CD4-positive, alpha-beta T cell treated with Interleukin-15 for 1 hour (primary cell): ENCODE results near the gene SMIM33.
"Not testable (repeated sequence)": the region's sequence is repeated elsewhere in the genome, so short reads cannot be mapped to it uniquely, and the experiment has no call there.

Experiments used
- DNase-seq: peaks from one replicate; pipeline ENCODE4 v3.0.0-alpha.2; 2020

The SMIM33 gene

DNA sequence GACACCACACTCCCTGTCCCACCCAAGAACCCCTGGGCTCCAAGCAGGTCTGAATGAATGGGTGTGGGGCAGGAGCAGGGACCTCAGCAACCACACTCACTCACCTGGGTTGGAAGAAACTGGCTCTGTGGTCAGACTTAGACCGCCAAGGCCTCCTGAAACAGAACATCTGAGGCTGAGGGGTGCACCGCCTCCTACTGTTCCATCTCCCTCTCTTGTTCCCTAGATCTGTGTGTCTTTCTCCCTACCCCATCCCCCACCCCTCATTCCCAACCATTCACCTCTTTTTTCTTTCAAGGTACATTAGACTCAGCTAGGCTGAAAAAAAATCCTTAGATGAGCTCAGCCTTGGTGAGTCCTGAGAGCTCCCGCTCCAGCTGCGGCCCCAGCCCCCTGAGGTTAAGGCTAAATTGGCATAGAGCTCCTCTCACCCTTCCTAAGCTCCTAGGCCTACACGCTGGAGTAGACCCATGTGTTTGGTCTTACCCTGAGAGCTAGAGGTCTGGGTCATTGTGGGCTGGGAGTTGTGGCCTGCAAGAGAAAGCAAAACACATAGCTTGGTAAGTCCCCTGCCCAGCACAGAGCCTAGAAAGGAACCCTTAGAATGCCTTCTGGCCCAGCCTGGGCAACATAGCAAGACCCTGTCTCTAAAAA, 13.0 kb upstream of the SMIM33 start:
- no peak for DNase-seq

DNA sequence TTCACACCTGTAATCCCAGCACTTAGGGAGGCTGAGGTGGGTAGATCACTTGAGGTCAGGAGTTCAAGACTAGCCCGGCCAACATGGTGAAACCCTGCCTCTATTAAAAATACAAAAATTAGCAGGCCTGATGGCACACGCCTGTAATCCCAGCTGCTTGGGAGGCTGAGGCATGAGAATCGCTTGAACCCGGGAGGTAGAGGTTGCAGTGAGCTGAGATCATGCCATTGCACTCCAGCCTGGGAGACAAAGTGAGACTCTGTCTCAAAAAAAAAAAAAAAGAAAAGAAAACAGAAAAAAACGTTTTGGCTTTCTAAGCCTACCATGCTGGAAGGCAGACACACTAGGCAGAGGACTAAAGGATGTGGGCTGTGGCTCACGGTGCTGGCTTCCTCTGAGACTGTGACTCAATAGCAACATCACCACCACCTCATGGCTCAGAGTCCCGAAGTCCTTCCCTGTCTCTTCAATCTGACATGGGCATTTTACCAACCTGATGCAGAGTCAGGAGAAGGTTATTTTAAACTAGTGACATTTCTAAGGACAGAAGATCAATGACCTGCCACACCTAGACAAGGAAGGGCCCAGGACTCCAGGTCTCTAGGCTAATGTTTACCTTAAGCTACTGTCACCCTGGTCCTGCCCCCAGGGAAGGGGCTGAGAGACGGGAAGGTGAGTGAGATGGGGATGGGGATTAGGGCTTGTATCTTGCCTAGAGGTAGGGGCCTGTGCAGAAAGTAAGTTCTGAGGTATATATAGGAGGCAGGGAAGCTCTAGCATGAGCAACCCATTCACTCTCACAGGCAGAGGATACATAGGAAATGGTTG, 12.0 kb upstream of the SMIM33 start:
- DNase-seq = peak; percentile 84

DNA sequence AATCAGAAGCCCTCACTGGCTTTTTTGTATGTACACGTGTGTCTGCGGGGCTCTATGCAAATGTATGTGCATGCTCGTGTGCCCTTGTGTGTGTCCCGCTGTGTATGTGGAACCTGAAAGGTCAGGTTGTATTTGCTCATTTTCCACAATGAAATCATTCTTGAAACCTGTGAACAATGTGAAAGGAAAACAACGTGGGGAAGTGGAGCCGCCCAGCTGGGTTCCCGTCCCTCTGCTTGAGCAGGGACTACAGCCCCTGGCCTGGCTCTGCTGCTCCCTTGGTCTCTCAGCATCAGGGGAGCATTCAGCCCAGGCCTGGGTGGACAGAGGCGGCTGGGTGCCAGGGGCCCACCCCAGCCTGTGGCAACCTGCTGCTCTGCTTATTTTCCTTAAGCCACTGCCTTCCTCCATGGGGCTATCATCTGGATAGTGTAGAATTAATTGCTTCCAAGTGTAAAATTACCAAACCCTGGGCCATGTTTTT, 11.3 kb upstream of the SMIM33 start:
- DNase-seq = no peak

DNA sequence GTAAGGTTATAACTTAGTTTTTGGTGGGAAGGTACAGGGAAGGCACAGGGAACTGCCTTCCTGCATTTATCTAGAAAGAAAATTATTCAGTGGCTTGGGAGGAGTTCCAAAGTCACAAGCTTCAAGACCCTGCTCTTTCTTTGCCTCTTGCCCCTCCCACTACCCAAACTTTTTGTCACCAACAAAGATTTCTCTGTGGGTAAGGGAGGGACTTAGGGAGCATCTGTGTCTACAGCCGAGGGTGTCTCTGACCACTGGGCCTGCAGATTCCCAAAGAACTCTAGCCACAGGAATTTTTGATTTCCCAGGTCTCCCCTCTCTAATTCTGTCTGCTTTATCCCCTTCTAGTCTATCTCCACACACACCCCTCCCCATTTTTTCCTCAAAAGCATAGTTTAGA, 10.3 kb upstream of the SMIM33 start:
- DNase-seq = no peak

DNA sequence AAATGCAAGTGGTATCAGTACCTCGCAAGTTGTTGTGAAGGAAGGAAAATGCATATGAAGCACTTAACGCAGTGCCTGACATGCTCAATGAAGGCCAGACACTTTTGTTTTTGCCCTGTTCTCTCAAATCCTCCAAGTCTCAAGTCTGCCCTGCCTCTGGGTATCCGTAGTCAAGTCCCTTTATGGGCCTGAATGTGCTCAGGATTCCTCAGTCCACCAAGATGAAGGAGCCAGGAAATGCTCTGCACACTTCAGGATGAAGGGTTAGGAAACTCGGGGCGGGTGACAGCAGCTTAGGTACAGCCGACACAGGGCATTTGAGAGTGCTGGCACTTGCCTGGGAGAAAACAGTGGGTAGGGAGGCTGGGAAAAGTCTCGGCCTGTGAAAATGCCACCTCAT, 9.6 kb upstream of the SMIM33 start:
- no peak for DNase-seq

DNA sequence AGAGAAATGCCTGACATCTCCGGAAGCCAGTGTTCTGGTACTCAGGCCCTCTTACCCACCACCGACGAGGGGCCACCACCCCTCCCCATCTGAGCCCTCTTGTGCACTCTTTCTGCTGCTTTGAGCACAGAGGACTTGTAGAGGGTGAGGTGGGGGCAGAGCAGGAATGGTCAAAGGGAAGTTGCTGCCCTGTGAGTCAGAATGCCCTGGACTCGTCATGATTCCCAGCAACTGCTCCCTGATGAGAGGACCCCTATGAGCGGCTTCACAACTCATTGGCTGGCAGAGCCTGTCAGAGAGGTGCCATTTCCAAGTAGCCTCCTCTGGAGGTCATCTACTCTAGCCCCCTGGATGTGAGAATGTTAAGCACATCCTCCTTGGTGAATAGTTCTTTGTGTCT, 9.1 kb upstream of the SMIM33 start:
- no peak for DNase-seq

DNA sequence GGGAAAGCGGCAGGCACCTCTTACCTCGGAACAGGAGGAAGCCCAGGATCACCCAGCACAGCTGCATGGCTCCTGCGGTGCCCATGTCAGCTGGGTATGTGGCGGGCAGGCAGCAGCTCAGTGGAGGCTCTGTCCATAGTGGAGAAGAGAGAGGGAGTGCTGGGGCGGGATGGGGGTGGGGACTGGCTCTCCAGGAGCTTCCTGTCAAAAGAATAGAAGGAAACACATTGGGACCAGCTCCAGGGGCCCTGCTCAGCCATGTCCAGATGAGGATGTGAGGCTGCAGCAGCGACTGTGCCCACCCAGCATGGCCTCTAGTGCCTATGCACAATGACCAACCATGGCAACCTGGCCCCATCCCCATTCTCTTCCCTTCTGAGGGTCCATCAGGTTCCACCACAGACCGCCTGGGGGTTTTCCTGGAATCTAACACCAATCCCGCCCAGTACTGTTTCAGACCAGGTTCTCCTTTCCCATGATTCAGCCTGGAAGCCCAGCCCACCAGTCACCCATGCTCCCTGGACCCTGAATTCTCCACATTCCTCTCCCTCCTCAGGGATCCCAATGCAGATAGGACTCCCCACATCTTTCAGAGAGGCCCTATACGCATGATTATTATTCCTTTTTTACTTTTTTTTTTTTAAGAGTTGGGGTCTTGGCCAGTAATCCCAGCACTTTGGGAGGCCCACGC, 8.1 kb upstream of the SMIM33 start, which contains the start of gene ECSCR:
ECSCR (minus strand) TSS at position 158 of the 691 bp plus-strand sequence; CDS start at position 85, 73 bp downstream.
- DNase-seq = no peak

DNA sequence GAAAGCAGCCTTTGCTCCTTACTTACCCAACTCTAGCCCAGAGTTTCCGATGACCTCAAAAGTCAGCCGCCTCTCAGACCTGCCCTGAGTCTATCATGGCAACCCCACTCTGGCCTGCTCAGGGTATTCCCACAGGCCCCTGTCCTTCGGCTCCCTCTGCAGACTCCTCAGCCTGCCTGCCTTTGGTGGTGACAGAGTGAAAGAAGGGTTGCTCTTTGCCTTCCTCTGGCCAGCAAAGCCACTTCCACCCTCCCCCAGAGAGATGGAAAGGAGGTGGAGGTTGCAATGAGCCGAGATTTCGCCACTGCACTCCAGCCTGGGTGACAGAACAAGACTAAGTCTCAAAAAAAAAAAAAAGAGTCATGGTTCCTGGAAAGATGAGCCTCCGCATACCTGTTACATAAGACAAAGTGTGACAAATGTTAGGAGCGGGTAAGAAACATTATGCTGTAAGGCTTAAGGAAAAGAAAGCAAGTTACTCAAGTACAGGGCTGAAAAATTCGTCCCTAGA, 2.3 kb upstream of the SMIM33 start:
- no peak for DNase-seq

DNA sequence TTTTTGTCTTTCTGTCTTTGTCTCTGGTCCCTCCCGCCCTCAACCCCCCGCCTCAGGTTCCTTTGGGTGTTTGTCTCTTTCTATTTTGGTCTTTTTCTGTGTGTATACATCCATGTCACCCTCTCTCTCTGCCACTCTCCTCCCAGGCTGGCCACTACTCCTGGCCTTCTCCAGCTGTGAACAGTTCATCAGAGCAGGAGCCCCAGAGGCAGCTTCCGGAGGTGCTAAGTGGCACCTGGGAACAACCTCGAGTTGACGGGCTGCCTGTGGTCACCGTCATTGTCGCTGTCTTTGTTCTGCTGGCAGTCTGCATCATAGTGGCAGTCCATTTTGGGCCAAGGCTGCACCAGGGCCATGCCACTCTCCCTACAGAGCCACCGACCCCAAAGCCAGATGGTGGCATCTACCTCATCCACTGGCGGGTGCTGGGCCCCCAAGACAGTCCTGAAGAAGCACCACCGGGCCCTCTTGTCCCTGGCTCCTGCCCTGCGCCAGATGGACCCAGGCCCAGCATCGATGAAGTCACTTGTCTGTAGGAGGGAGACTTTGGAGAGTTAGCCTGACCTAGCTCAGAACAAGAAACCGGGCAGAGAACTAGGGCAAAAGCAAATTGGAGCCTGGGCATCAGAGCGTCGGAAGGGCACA, 1.7 kb downstream of the SMIM33 start:
- no peak for DNase-seq

DNA sequence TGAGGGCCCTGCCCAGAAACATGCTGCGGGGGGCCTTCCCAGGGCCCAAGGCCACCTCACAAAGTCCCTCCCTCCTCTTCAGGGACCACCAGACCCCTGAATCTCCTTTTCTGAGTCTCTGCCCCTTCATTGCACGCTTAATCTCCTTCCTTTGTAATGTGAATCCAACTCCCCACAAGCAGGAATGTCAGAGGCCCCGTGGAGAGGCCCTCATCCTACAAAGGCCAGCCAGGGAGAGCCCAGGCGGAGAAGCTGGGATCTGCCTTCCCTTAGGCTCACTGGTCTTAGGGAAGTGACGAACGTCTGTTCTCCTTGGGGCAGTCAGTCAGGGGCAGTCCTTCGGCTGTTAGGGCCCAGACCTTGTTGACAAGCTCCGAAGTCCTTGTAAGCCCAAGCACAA, 2.3 kb downstream of the SMIM33 start:
- no peak for DNase-seq

DNA sequence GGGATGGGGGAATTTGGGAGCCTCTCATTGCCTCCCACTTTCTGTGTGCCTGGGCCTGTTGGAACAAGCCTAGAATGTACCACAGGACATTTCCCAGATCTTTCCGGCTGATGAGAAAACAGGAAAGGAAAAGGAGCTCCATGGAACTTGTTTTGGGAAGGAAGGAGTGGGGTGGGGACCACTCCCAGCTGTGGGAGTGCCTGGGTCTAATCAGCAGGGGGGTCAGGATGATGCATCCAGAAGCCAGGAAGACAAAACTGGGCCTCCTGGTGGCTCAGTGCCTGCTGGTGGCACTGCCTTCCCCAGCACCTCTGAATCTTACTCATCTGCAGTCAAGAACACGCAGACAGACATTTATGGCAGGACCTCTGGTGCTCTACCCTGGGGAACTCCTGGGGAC, 2.8 kb downstream of the SMIM33 start:
- DNase-seq = no peak

DNA sequence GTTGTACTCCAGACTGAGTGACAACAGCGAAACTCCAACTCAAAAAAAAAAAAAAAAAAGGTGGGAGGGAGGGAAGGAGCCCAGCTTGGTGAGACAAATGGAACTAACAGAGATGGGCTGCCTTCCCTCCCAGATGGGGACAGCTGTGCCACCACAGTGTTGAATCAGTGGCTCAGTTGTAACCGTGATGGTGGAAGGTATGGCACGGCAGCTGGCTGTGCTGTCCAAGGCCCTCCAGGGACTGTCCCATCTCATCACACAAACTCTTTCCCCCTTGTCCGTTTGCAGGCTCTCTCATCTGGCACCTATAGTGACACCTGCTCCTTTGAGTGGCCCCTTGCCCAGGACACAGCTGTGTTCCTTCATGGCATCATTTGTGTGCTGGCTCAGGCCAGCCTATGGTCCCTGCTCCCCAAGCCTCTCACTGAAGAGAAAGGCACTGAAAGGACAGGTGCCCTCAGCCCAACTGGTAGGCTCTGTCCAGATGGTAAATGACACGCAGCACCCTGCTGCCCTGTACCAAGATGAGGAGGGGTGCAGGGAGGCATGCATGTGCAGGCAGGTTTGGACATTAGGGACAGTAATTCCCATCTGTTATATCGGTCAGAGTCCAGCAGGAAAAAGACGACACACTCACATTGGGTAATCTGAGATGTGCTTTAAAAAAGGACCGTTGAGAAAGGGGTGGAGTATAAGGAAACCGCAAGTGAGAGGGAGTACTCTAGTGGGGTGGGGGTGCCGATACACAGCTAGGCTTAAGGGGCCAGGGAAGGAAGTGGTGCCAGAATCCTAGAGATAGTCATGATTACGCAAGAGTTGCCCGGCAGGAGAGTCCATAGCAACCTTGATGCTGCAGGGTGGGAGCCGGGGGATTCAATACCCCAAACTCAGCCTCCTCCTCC, 4.3 kb downstream of the SMIM33 start:
- peak; percentile 37 for DNase-seq

DNA sequence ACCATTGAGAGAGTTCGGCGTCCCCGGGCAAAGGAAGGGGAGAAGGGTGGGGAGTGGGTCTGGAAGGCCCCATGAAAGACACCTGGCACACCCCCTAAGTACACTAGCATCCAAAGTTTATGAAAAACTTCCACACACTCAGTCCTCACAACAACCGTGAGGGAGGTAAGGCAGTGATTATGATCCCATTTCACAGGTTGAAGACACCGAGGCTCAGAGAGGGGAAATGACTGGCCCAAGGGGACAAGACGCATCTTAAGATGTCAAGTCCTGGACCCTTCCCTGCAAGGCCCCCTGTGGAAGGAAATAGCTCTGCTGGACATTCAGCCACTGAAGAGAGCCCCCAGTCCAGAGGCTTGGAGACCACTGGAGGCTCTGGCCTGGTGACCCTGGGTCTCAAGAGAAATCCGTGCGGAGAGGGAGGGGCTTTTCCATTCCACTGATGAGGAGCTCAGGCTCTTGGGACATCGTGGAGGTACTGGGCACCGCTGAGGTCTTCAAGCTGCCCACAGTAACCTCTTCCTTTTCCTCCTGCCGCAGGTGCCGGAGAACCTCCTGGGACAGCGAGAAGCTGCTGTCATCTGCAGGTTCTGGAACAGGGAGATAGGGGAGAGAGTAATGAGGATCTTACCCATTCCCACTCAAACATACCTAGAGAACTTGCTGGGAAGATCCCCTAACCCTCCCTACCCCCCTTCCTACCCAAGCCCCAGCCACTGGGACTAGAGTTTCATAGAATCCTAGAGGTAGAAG, 5.2 kb downstream of the SMIM33 start:
- no peak for DNase-seq

DNA sequence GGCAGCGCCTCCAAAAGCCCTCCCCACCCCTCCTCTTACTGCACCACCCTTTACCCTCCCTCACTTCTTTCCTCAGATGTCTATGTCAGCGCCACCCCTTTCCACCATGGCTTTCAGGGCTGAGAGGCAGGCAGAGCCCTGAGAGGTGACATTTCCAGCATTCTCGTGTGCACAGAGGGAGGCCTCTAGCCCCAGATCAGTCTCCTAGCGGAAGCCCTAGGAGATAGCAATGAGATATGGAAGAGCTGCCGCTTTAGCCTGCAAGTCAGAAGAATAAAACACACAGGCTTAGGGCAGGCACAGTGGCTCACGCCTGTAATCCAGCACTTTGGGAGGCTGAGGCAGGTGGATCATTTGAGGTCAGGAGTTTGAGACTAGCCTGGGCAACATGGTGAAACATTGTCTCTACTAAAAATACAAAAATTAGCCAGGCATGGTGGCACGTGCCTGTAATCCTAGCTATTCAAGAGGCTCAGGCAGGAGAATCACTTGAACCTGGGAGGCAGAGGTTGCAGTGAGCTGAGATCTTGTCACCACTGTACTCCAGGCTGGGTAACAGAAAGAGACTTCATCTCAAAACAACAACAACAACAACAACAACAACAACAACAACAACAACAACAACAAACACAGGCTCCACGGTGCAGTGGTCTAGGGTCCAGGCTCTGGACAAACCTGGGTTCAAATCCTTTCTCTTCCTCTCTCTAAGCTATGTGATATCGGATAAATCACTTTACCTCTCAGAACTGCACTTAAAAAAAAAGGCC, 8.0 kb downstream of the SMIM33 start:
- not testable (repeated sequence) for DNase-seq

DNA sequence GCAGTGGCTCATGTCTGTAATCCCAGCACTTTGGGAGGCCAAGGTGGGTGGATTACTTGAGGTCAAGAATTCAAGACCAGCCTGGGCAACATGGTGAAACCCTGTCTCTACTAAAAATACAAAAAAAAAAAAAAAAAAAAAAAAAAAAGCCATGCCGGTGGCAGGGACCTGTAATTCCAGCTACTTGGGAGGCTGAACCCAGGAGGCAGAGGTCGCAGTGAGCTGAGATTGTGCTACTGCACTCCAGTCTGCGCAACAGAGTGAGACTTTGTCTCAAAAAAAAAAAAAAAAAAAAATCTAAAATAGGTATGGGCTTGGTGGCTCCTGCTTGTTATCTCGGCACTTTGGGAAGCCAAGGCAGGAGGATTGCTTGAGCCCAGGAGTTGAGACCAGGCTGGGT, 8.9 kb downstream of the SMIM33 start:
- not testable (repeated sequence) for DNase-seq

DNA sequence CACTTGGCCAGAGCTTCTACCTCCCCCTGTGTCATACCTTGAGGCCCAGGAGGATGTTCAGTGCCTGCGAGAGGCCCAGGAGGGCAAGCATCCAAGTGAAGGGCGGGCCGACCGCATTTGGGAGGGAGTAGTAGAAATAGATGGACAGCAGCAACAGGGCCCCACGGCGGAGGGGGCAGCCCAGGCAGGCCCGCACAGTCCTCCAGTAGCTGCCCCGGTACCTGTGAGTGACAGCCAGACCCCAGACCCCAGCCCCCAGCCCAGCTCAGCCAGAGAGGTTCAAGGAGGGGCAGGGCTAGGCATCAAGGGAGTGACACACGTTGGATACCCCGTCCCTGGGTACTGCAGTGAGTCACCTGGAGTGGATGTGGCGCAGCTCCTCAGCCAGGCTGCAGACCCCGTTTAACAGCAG, 10.3 kb downstream of the SMIM33 start:
- DNase-seq = no peak

DNA sequence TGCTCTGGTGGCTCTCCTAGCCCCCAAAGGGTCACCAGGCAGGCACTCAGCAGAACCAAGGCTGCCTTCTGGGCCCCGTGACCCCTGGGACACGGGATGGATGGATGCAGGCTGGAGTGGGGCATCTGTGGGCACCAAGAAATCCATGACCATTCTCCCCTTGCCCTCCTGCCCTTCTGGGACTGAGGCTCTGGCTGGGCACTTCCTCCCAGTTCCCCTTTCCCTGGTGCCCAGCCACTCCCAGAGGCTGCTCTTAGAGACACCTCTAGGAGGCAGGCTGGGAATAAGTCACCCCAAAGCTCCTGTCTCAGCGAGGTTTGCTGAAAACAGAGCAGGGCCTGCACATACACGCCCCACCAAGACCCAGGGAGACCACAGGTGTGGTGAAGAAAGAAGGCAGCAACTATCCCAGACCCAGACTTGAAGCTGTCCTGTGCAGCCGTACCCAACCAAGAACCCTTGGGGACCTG, 10.8 kb downstream of the SMIM33 start:
- peak; percentile 30 for DNase-seq

DNA sequence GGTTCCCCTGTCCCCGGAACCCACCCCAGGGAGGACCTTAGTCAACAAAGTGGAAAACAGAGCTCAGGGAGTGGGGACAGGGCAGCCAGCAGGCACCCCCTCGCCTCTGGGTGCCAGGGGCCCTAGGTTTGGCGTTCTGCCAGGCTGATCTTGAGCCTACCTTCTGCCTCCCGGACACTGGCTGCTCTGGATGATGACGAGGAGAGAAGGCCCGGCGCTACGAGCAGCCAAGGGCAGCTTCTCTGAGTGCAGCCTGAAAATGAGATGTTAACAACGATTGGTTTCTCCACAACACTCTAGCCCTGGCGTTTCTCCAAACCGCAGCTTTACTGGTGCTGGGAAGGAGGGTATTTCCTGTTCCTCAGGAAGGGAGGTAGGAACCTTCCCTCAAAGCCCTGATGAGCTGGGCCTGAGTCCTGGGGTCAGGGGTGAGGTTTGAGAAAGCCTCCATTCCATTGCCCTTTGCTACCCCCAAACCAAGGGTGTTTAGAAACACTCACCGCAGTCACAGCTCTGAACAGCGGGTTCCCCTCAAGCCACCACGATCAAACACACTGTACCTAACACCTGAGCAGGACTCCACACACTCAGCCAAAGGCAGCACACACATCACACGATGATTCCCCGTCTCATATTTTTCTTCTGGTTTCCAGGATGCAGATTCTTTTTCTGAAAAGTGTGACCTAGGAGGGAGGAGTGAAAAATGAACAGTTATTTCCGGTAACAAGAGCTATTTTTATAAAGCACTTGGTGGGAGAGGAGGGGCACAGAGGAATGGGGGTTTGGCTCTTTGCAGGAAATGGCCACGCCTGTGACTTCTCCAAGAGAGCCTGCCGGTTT, 11.5 kb downstream of the SMIM33 start, which contains the start of gene STING1:
STING1 (minus strand) TSS at position 709 of the 840 bp plus-strand sequence. CDS start 1,054 bp downstream, outside the sequence.
- DNase-seq = peak; percentile 74

DNA sequence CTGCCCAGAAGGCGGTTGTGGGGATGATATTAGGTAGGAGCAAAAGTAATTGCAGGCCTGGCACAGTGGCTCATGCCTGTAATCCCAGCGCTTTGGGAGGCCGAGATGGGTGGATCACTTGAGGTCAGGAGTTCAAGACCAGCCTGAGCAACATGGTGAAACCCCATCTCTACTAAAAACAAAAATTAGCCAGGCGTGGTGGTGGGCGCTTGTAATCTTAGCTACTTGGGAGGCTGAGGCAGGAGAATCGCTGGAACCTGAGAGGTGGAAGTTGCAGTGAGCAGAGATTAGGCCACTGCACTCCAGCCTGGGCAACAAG, 12.0 kb downstream of the SMIM33 start:
- DNase-seq = not testable (repeated sequence)
